Breast epithelium (tissue), 3 donors: ENCODE measurements around the gene TBC1D2.

ENCODE experiments used
- CTCF ChIP-seq, 3 donors: fragments of 450-650 bp; IDR thresholded peaks; one replicate each; pipeline ENCODE4 v1.5.1; 2016 to 2017; ENCODE audit warnings: antibody characterized with exemption in 3 of 3, mild to moderate bottlenecking in 3 of 3, moderate library complexity in 3 of 3
- POLR2A ChIP-seq: fragments of 450-650 bp; IDR thresholded peaks from one replicate; pipeline ENCODE4 v1.6.1; 2016; ENCODE audit warnings: antibody characterized with exemption, mild to moderate bottlenecking, moderate library complexity
- POLR2AphosphoS5 ChIP-seq, 3 donors: sonication (generic); formaldehyde crosslinking; IDR thresholded peaks; one replicate each; pipeline ENCODE4 v1.6.1; 2017; ENCODE audit warnings: antibody characterized with exemption in 3 of 3

- peak in 1 of 3 donors; percentile 30 for TF ChIP-seq CTCF (IDR thresholded peaks at IDR 0.05)
- TF ChIP-seq POLR2A = no peak
- TF ChIP-seq POLR2AphosphoS5 (IDR thresholded peaks at IDR 0.05) = no peak
These were observed 39.6 kb downstream of the TBC1D2 start for GRCh38 chr9:98215821-98216220.
